K562 (cell line): ENCODE results near the gene MSN. TPM values are rescaled to one million over a fixed set of nuclear protein-coding genes. Genes with fewer than 3 reads are reported as not detected.
"Not testable (repeated sequence)": the region's sequence is repeated elsewhere in the genome, so short reads cannot be mapped to it uniquely, and the experiment has no call there.

Experiments
- ATAC-seq: fragments of 200-7000 bp; cut with Tn5 transposase; 3 replicates; pipeline ENCODE4 v1.9.1; 2020; ENCODE audit warnings: moderate library complexity
- BruUV-seq: library from RNA; stranded (reverse); fragments of 400-500 nt; replicated peaks from 2 replicates; lab custom pipeline; 2021; lab: Mats Ljungman, UMichigan
- CTCF ChIA-PET: fragments of 300-600 bp; formaldehyde crosslinking; extraction: SDS; loops from one replicate; lab custom pipeline; 2021; ENCODE audit warnings: low intra/inter-chr PET ratio; lab: Yijun Ruan, JAX
- POLR2A ChIA-PET: fragments of 300-600, 350-650 bp; sonication (Branson Sonifier 250); formaldehyde crosslinking; extraction: SDS; loops from one replicate; lab custom pipeline; 2021; ENCODE audit warnings: antibody characterized with exemption, inconsistent platforms; lab: Yijun Ruan, JAX
- DNase-seq, 4 experiments: peaks; one replicate each; pipeline versions ENCODE4 v3.0.0 to v3.0.0-alpha.2; 2011 to 2018; ENCODE audit warnings: low spot score in 3 of 4, mixed read lengths in 3 of 4; ENCODE audit errors: extremely low read depth in 1 of 4
- FAIRE-seq: peaks from 2 replicates; lab custom pipeline; 2011; peaks lifted over from hg19 to GRCh38; lab: Jason Lieb, UNC
- H2AFZ ChIP-seq: 2 replicates; pipeline ENCODE4 v1.6.0; 2011; ENCODE audit warnings: low read depth, low read length, control low read depth, inconsistent platforms
- H3K27ac ChIP-seq: fragments of 200-600 bp; 3 replicates; pipeline ENCODE4 v1.8.0; 2011; ENCODE audit warnings: low read depth, mild to moderate bottlenecking, control low read depth, inconsistent platforms, low read length, moderate library complexity, mixed read lengths; ENCODE audit errors: extremely low read depth
- H3K27me3 ChIP-seq, 2 experiments: fragments of 300-600 bp in 1 of 2; 2 replicates in 1 of 2; 3 replicates in 1 of 2; pipeline versions ENCODE4 v1.6.0 to v1.8.0; 2011; ENCODE audit warnings: inconsistent platforms in 2 of 2, low read length in 2 of 2, mild to moderate bottlenecking in 1 of 2, mixed read lengths in 1 of 2, moderate library complexity in 1 of 2; ENCODE audit not compliant: control insufficient read depth in 2 of 2, insufficient read depth in 2 of 2
- H3K36me3 ChIP-seq: fragments of 300-600 bp; 3 replicates; pipeline ENCODE4 v1.8.0; 2011; ENCODE audit warnings: mild to moderate bottlenecking, low read length, inconsistent platforms; ENCODE audit not compliant: control insufficient read depth, insufficient read depth
- H3K4me1 ChIP-seq, 2 experiments: fragments of 200-600 bp in 1 of 2; replicated peaks in 1 of 2; 2 replicates in 1 of 2; 3 replicates in 1 of 2; pipeline versions ENCODE4 v1.5.1 to v1.8.0; 2011; ENCODE audit warnings: inconsistent platforms in 2 of 2, low read length in 2 of 2, mild to moderate bottlenecking in 1 of 2, mixed read lengths in 1 of 2, moderate library complexity in 1 of 2; ENCODE audit not compliant: control insufficient read depth in 2 of 2, insufficient read depth in 2 of 2
- H3K4me2 ChIP-seq: 2 replicates; pipeline ENCODE4 v1.6.1; 2011; ENCODE audit warnings: low read length, control low read depth, inconsistent platforms, mixed read lengths; ENCODE audit not compliant: insufficient read depth
- H3K4me3 ChIP-seq: fragments of 200-600 bp; sonication (generic), shearing (Covaris generic); 2 replicates; pipeline ENCODE4 v1.5.1; 2016; ENCODE audit warnings: control low read depth, inconsistent platforms
- H3K79me2 ChIP-seq: fragments of 200-600 bp; 3 replicates; pipeline ENCODE4 v1.8.0; 2011; ENCODE audit warnings: low read length, inconsistent platforms; ENCODE audit not compliant: control insufficient read depth, insufficient read depth
- H3K9ac ChIP-seq, 2 experiments: 2 replicates each; pipeline versions ENCODE4 v1.6.0 to v1.6.1; 2011; ENCODE audit warnings: low read depth in 2 of 2, low read length in 2 of 2, control low read depth in 1 of 2, inconsistent platforms in 1 of 2, mild to moderate bottlenecking in 1 of 2, mixed read lengths in 1 of 2; ENCODE audit not compliant: insufficient read depth in 1 of 2
- H3K9me1 ChIP-seq: one replicate; pipeline ENCODE4 v1.6.0; 2011; ENCODE audit warnings: inconsistent platforms, mild to moderate bottlenecking, low read length, moderate library complexity; ENCODE audit not compliant: control insufficient read depth, insufficient read depth
- H3K9me3 ChIP-seq: replicated peaks from 2 replicates; pipeline ENCODE4 v1.5.1; 2011; ENCODE audit warnings: low read depth, low read length, inconsistent platforms; ENCODE audit not compliant: control insufficient read depth, insufficient read depth
- H4K20me1 ChIP-seq: replicated peaks from 2 replicates; pipeline ENCODE4 v1.6.1; 2011; ENCODE audit warnings: low read length, inconsistent platforms, mixed read lengths; ENCODE audit not compliant: control insufficient read depth, insufficient read depth
- DPF2 ChIP-seq: fragments of 450-650 bp; IDR thresholded peaks from 2 replicates; pipeline ENCODE4 v1.6.1; 2016
- FOSL1 ChIP-seq: fragments of 200-800 bp; sonication (Bioruptor generic); conservative IDR thresholded peaks from 2 replicates; pipeline ENCODE4 v1.6.1; 2016; ENCODE audit warnings: missing genetic modification characterization, missing compliant biosample characterization
- RBFOX2 ChIP-seq: fragments of 200-400 bp; formaldehyde crosslinking; IDR thresholded peaks from 2 replicates; pipeline ENCODE4 v1.6.1; 2017; ENCODE audit warnings: low read depth, mild to moderate bottlenecking, low read length, moderate library complexity
- RFX7 ChIP-seq: fragments of 250-450 bp; sonication (Bioruptor Pico); IDR thresholded peaks from 2 replicates; pipeline ENCODE4 v1.5.1; 2021; ENCODE audit warnings: mild to moderate bottlenecking
- SNRNP70 ChIP-seq: fragments of 200-400 bp; formaldehyde crosslinking; optimal IDR thresholded peaks from 2 replicates; pipeline ENCODE3; 2017; ENCODE audit warnings: low read depth, low read length
- ZBTB8A ChIP-seq: fragments of 450-650 bp; IDR thresholded peaks from 2 replicates; pipeline ENCODE4 v1.6.1; 2018; ENCODE audit warnings: mild to moderate bottlenecking, moderate library complexity; ENCODE audit not compliant: partially characterized antibody
- ZNF146 ChIP-seq: IDR thresholded peaks from one replicate; pipeline ENCODE4 v1.6.1; 2018; ENCODE audit warnings: missing compliant biosample characterization; ENCODE audit not compliant: unreplicated experiment
- ZNF174 ChIP-seq: fragments of 250-450 bp; sonication (Bioruptor Pico); IDR thresholded peaks from 2 replicates; pipeline ENCODE4 v1.4.0; 2020; ENCODE audit warnings: mild to moderate bottlenecking
- WGBS: fragments of 100-300 bp; shearing (Covaris generic); methylation state at CpG from one replicate; pipeline ENCODE4 v1.1.6; 2016; ENCODE audit warnings: low coverage, mixed read lengths; ENCODE audit not compliant: insufficient coverage; ENCODE audit errors: missing lambda C conversion rate; 5-methylcytosine and 5-hydroxymethylcytosine counted together
- in situ Hi-C: fragments of 300-500 bp; cut with MboI; formaldehyde crosslinking; loops from 4 replicates; pipeline ENCODE4 v1.15.0; 2018; ENCODE audit warnings: inconsistent platforms, mixed read lengths
- intact Hi-C: fragments of 100-400 bp; cut with micrococcal nuclease; formaldehyde crosslinking; loops from 2 replicates; pipeline ENCODE4 v1.14.2; 2022
- polyA plus RNA-seq, 8 experiments: library from polyadenylated mRNA; depleted of rRNA in 4 of 8; stranded (reverse) in 5 of 8; unstranded in 3 of 8; fragments of >200 nt; fragmentation: Nextera tagmentation in 2 of 8; fragmentation: Illumina TruSeq in 1 of 8; extraction: Ambion mirVana in 2 of 8; extraction: Trizol in 1 of 8; gene quantifications; 2 replicates each; pipeline versions ENCODE4 v1.2.1 to v1.2.3, GENCODE V29; 2011 to 2014; ENCODE audit warnings: inconsistent platforms in 1 of 8, missing spikeins in 1 of 8
- total RNA-seq, 7 experiments: library from RNA; depleted of rRNA in 6 of 7; stranded (reverse); fragments of >200 nt in 6 of 7; fragmentation: Illumina TruSeq in 2 of 7; extraction: Trizol in 2 of 7; gene quantifications; 2 replicates each; pipeline versions ENCODE4 v1.2.1 to v1.2.3, GENCODE V29; 2011 to 2021; ENCODE audit warnings: low replicate concordance in 1 of 7
- TF ChIP-seq, protein P1 (sequence below): conservative IDR thresholded peaks from 2 replicates; pipeline ENCODE4 v1.6.1; 2011; ENCODE audit warnings: low read depth, mild to moderate bottlenecking, low read length; ENCODE audit not compliant: control insufficient read depth
- TF ChIP-seq, protein P2 (sequence below), 2 experiments: fragments of 450-650 bp; conservative IDR thresholded peaks; 2 replicates each; pipeline ENCODE4 v1.6.1; 2017; ENCODE audit warnings: mild to moderate bottlenecking in 2 of 2, moderate library complexity in 2 of 2

Gene MSN
- total and polyA plus RNA-seq, 9 of the 15 experiments (the other 6 are each of a cell fraction or from before 2014, with no cell fraction given): 128 to 486 (median 237) TPM

DNA sequence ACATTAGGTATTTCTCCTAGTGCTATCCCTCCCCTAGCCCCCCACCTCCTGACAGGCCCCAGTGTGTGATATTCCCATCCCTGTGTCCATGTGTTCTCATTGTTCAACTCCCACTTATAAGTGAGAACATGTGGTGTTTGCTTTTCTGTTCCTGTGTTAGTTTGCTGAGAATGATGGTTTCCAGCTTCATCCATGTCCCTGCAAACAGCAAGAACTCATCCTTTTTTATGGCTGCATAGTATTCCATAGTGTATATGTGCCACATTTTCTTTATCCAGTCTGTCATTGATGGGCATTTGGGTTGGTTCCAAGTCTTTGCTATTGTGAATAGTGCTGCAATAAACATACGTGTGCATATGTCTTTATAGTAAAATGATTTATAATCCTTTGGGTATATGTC is 92.1 kb downstream of the MSN start:
- DNase-seq, H2AFZ ChIP-seq, H4K20me1 ChIP-seq, H3K9me3 ChIP-seq, FAIRE-seq, POLR2A ChIA-PET, H3K4me1 ChIP-seq, H3K4me3 ChIP-seq, H3K79me2 ChIP-seq, BruUV-seq: not testable (repeated sequence)
- peak; percentile 66 for TF ChIP-seq ZNF146 (CRISPR knock-in tag)
- TF ChIP-seq, all 486 proteins: peak for 1; not testable (repeated sequence) for 485
- H3K27me3 ChIP-seq, H3K27ac ChIP-seq, in situ Hi-C loops, H3K9me1 ChIP-seq, intact Hi-C loops, H3K36me3 ChIP-seq, H3K4me2 ChIP-seq, H3K9ac ChIP-seq, CTCF ChIA-PET, ATAC-seq: not testable (repeated sequence)
- no CpG with 5 or more reads among the region's 1 CpG for WGBS

DNA sequence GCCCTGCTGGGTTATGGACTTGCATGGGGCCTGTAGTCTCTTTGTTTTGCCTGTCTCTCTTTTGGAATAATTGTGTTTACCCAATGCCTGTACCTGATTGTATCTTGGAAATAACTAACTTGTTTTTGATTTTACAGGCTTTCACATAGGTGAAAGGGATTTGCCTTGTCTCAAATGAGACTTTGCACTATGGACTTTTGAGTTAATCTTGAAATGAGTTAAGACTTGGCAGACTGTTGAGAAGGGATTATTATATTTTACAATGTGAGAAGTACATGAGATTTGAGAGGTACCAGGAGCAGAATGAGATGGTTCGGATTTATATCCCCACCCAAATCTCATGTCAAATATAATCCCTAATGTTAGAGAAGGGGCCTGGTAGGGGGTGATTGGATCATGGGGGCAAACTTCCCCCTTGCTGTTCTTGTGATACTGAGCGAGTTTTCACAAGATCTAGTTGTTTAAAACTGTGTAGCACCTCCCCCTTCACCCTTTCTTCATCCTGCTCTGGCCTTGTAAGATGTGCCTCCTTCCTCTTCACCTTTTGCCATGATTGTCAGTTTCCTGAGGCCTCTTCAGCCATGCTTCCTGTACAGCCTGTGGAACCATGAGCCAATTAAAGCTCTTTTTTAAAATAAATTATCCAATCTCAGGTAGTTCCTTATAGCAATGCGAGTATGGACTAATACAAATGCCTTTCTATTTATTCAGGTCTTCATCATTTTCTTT is 102.3 kb downstream of the MSN start:
- ATAC-seq: no peak
- Histone ChIP-seq H3K9me3 (no peaks in the 10 kb centered on the region), H3K36me3 (no peaks in the 10 kb centered on the region), H3K27ac (no peak overlapping the region), H3K4me1 (no peaks in the 10 kb centered on the region), H3K4me3 (no peak overlapping the region), H4K20me1 (no peaks in the 10 kb centered on the region), H3K79me2 (no peaks in the 10 kb centered on the region), H3K9ac (no peak overlapping the region), H3K9me1 (no peaks in the 10 kb centered on the region), H2AFZ (no peak overlapping the region), H3K27me3 (no peaks in the 10 kb centered on the region), H3K4me2 (no peak overlapping the region)
- DNase-seq: no peak
- WGBS: 27% methylated on average over 3 of the region's 3 CpGs
- no peak for FAIRE-seq
- intact Hi-C loops: no loop called here
- in situ Hi-C loops: no loop called here
- ChIA-PET CTCF (no interaction called here), POLR2A (no interaction called here)
- BruUV-seq: no TSS peak
- TF ChIP-seq, protein P1, sequence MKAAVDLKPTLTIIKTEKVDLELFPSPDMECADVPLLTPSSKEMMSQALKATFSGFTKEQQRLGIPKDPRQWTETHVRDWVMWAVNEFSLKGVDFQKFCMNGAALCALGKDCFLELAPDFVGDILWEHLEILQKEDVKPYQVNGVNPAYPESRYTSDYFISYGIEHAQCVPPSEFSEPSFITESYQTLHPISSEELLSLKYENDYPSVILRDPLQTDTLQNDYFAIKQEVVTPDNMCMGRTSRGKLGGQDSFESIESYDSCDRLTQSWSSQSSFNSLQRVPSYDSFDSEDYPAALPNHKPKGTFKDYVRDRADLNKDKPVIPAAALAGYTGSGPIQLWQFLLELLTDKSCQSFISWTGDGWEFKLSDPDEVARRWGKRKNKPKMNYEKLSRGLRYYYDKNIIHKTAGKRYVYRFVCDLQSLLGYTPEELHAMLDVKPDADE: no peak
- TF ChIP-seq RFX7 (no peak), FOSL1 (no peak), SNRNP70 (no peak), ZNF174 (CRISPR knock-in tag) (no peak), DPF2 (no peak), RBFOX2 (no peak), ZBTB8A (no peak)
- TF ChIP-seq, protein P2, sequence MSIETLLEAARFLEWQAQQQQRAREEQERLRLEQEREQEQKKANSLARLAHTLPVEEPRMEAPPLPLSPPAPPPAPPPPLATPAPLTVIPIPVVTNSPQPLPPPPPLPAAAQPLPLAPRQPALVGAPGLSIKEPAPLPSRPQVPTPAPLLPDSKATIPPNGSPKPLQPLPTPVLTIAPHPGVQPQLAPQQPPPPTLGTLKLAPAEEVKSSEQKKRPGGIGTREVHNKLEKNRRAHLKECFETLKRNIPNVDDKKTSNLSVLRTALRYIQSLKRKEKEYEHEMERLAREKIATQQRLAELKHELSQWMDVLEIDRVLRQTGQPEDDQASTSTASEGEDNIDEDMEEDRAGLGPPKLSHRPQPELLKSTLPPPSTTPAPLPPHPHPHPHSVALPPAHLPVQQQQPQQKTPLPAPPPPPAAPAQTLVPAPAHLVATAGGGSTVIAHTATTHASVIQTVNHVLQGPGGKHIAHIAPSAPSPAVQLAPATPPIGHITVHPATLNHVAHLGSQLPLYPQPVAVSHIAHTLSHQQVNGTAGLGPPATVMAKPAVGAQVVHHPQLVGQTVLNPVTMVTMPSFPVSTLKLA (conservative IDR thresholded peaks at IDR 0.05): no peak
